ENCODE results near the gene MAML2.

The MAML2 gene

GRCh38 chr11:96119211-96119610, 223.8 kb downstream of the MAML2 start:
- DNase-seq, result no peak

GRCh38 chr11:96116376-96116775, 226.6 kb downstream of the MAML2 start:
- no peak for DNase-seq

GRCh38 chr11:96114178-96115064, 228.6 kb downstream of the MAML2 start:
- DNase-seq, result no peak

GRCh38 chr11:96113193-96113681, 229.8 kb downstream of the MAML2 start:
- peak; percentile 76 for DNase-seq

- no peak for DNase-seq
Measured at GRCh38 chr11:96112192-96113128, 230.5 kb downstream of the MAML2 start.

- DNase-seq, result no peak
Measured at GRCh38 chr11:96111308-96111707, 231.7 kb downstream of the MAML2 start.

- no peak for DNase-seq
Measured at GRCh38 chr11:96110302-96110701, 232.7 kb downstream of the MAML2 start.

- no peak for DNase-seq
Measured at GRCh38 chr11:96109331-96110030, 233.5 kb downstream of the MAML2 start.

- no peak for DNase-seq
Measured at GRCh38 chr11:96107143-96107824, 235.7 kb downstream of the MAML2 start.

- DNase-seq, result no peak
Measured at GRCh38 chr11:96106645-96107044, 236.3 kb downstream of the MAML2 start.

- DNase-seq, result no peak
Measured at GRCh38 chr11:96105944-96106343, 237.1 kb downstream of the MAML2 start.

- DNase-seq, result peak; percentile 78
Measured at GRCh38 chr11:96105197-96105895, 237.6 kb downstream of the MAML2 start.

GRCh38 chr11:96104496-96104895, 238.5 kb downstream of the MAML2 start:
- no peak for DNase-seq

GRCh38 chr11:96103721-96104120, 239.3 kb downstream of the MAML2 start:
- no peak for DNase-seq

- DNase-seq, result peak; percentile 54
Measured at GRCh38 chr11:96103102-96103501, 239.9 kb downstream of the MAML2 start.

GRCh38 chr11:96102664-96103078, 240.3 kb downstream of the MAML2 start:
- peak; percentile 84 for DNase-seq

- no peak for DNase-seq
Measured at GRCh38 chr11:96101146-96101545, 241.8 kb downstream of the MAML2 start.

- no peak for DNase-seq
Measured at GRCh38 chr11:96098511-96099241, 244.3 kb downstream of the MAML2 start.

- peak; percentile 57 for DNase-seq
Measured at GRCh38 chr11:96097844-96098421, 245.1 kb downstream of the MAML2 start.

GRCh38 chr11:96096360-96096759, 246.6 kb downstream of the MAML2 start:
- no peak for DNase-seq

All from fibroblast of skin of back (primary cell).